HG03175 (cell line): ENCODE measurements around the gene AMOTL2.

ENCODE experiments used
- ATAC-seq: cut with Tn5 transposase; IDR thresholded peaks from one replicate; pipeline ENCODE4 v1.9.1; 2021; ENCODE audit warnings: mild to moderate bottlenecking, moderate library complexity; ENCODE audit not compliant: unreplicated experiment

The AMOTL2 gene

GRCh38 chr3:134380249-134380648 lies 6.0 kb upstream of the AMOTL2 start:
- ATAC-seq, result no peak

GRCh38 chr3:134378818-134379217 lies 4.6 kb upstream of the AMOTL2 start:
- ATAC-seq, result no peak

- ATAC-seq, result no peak
Measured at GRCh38 chr3:134378384-134378783, 4.1 kb upstream of the AMOTL2 start.

GRCh38 chr3:134377896-134378295 lies 3.6 kb upstream of the AMOTL2 start:
- no peak for ATAC-seq

GRCh38 chr3:134376786-134377426 lies 2.7 kb upstream of the AMOTL2 start:
- ATAC-seq, result no peak

- ATAC-seq, result no peak
Measured at GRCh38 chr3:134376385-134376765, 2.1 kb upstream of the AMOTL2 start.

- no peak for ATAC-seq
Measured at GRCh38 chr3:134375582-134376384, 1.5 kb upstream of the AMOTL2 start.

- no peak for ATAC-seq
Measured at GRCh38 chr3:134374791-134375581, 739 bp upstream of the AMOTL2 start.

- ATAC-seq, result no peak
Measured at GRCh38 chr3:134373271-134374104, 759 bp downstream of the AMOTL2 start.

- ATAC-seq, result no peak
Measured at GRCh38 chr3:134372396-134373270, 1.6 kb downstream of the AMOTL2 start.

- ATAC-seq, result no peak
Measured at GRCh38 chr3:134371542-134372324, 2.5 kb downstream of the AMOTL2 start.

GRCh38 chr3:134370611-134371531 lies 3.4 kb downstream of the AMOTL2 start:
- no peak for ATAC-seq

- ATAC-seq, result no peak
Measured at GRCh38 chr3:134369861-134370596, 4.2 kb downstream of the AMOTL2 start.

- ATAC-seq, result no peak
Measured at GRCh38 chr3:134369231-134369741, 5.0 kb downstream of the AMOTL2 start.

- no peak for ATAC-seq
Measured at GRCh38 chr3:134368751-134369105, 5.5 kb downstream of the AMOTL2 start.

- no peak for ATAC-seq
Measured at GRCh38 chr3:134367869-134368750, 6.1 kb downstream of the AMOTL2 start.
